ENCODE results near the gene GJA4.

GJA4 gene

GRCh38 chr1:34842073-34842472 is 49.3 kb downstream of the GJA4 start:
- no peak for DNase-seq

DNA sequence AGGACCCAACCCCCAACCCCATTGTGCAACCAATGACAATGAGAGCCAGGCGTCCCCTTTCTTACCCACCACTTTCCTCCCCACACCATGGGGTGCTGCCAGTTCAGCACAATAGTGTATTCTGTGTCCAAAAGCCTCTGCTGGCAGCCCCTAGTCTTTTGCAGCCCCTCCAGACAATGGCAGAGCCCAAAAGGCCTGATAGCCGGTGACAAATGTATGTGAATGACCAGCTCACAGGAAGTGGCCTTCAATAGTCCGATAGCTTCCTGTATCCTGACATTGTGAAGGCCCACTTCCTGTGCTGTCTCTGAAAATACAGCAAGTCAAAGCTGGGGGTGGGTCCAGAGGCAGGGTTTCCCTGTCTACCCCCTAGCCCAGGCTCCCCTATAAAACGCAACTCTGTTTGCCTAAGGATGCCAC is 50.2 kb downstream of the GJA4 start:
- no peak for DNase-seq

DNA sequence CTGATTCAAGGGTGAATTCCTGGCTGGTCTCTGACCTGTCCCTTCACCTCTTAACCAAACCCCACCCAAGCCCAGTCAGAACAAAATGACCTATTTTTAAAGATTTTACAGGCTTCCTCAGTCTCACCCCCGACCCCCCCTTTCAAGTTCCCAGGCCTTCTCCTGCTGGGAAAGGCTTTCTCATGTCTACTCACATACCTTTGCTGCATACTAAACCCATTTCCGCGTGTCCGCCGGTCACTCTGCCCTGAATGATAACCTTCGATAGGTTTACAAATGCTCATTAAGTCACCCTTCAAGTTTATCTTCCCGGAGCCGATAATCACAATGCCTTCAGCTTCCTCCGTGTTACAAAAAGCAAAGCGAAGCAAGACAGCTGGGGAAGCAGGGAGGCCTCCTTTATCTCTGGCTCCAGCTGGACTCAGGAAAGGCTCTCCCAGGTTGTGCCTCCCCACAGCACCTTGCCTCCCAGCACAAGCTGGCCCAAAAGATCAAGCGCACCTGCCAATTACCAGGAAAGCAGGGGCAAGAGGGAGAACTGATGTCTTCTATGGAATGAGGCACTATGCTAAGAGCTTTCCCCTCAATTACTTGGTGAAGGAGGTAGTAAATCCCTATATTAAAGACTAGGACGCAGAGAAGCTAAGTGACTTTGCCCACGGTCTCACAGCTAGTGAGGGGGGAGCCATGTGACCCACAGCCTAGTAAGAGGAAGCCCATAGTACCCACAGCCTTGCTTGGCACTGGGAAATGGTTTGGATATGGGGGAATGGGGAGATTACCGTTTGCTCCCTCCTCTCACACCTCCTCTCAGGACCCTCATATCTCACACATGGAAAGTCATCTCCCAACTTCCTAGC is 50.8 kb downstream of the GJA4 start:
- DNase-seq = no peak

GRCh38 chr1:34844252-34844634 is 51.4 kb downstream of the GJA4 start:
- DNase-seq = no peak

Measured in NCI-H2081 (cell line).